Loucy (cell line): Measurements from ENCODE around the gene USP2.

Source experiments
- H2AFZ ChIP-seq: fragments of 200-600 bp; sonication (generic); 2 replicates; pipeline ENCODE4 v1.6.0; 2016; ENCODE audit warnings: antibody characterized with exemption, mild to moderate bottlenecking, low read length, moderate library complexity
- H3F3A ChIP-seq: fragments of 200-600 bp; 2 replicates; pipeline ENCODE4 v1.6.0; 2016; ENCODE audit warnings: antibody characterized with exemption, low read depth, mild to moderate bottlenecking
- H3K27me3 ChIP-seq: fragments of 200-600 bp; sonication (generic); 2 replicates; pipeline ENCODE4 v1.6.1; 2014; ENCODE audit warnings: low read length, mild to moderate bottlenecking; ENCODE audit not compliant: insufficient read depth, poor library complexity, severe bottlenecking
- H3K36me3 ChIP-seq: fragments of 200-600 bp; sonication (generic); 2 replicates; pipeline ENCODE4 v1.6.1; 2016; ENCODE audit warnings: low read length; ENCODE audit not compliant: insufficient read depth
- H3K4me1 ChIP-seq: fragments of 200-600 bp; sonication (generic); 2 replicates; pipeline ENCODE4 v1.5.1; 2014; ENCODE audit warnings: low read length, mild to moderate bottlenecking; ENCODE audit not compliant: insufficient read depth, poor library complexity, severe bottlenecking
- H3K4me2 ChIP-seq: fragments of 200-600 bp; sonication (generic); 2 replicates; pipeline ENCODE4 v1.6.0; 2014; ENCODE audit warnings: antibody characterized with exemption, low read length, low read depth, mild to moderate bottlenecking; ENCODE audit not compliant: poor library complexity, severe bottlenecking
- H3K4me3 ChIP-seq: fragments of 200-600 bp; sonication (generic); 2 replicates; pipeline ENCODE4 v1.5.1; 2014; ENCODE audit warnings: low read length, mild to moderate bottlenecking, mixed read lengths; ENCODE audit not compliant: poor library complexity, severe bottlenecking
- H3K79me2 ChIP-seq: fragments of 200-600 bp; sonication (generic); 2 replicates; pipeline ENCODE4 v1.6.1; 2014; ENCODE audit warnings: low read length; ENCODE audit not compliant: insufficient read depth
- H3K9ac ChIP-seq: fragments of 200-600 bp; sonication (generic); 2 replicates; pipeline ENCODE4 v1.6.0; 2014; ENCODE audit warnings: mild to moderate bottlenecking, low read depth, low read length, moderate library complexity; ENCODE audit not compliant: poor library complexity, severe bottlenecking
- H3K9me2 ChIP-seq: fragments of 200-600 bp; sonication (generic); replicated peaks from 2 replicates; pipeline ENCODE4 v1.6.1; 2016; ENCODE audit warnings: low read depth, low read length, mixed read lengths
- H3K9me3 ChIP-seq: fragments of 200-600 bp; sonication (generic); 2 replicates; pipeline ENCODE4 v1.6.1; 2014; ENCODE audit warnings: mild to moderate bottlenecking, antibody characterized with exemption, low read length, low read depth; ENCODE audit not compliant: insufficient read depth
- H4K20me1 ChIP-seq: fragments of 200-600 bp; sonication (generic); 2 replicates; pipeline ENCODE4 v1.6.0; 2014; ENCODE audit warnings: antibody characterized with exemption, low read length, mild to moderate bottlenecking; ENCODE audit not compliant: insufficient read depth, poor library complexity, severe bottlenecking
- EZH2phosphoT487 ChIP-seq: fragments of 200-600 bp; IDR thresholded peaks from 2 replicates; pipeline ENCODE4 v1.6.1; 2018; ENCODE audit warnings: antibody characterized with exemption, mild to moderate bottlenecking, moderate library complexity, borderline replicate concordance
- TF ChIP-seq, protein P1 (sequence below): fragments of 200-600 bp; sonication (generic); conservative IDR thresholded peaks from 2 replicates; pipeline ENCODE4 v1.5.1; 2014; ENCODE audit warnings: mild to moderate bottlenecking, antibody characterized with exemption, low read length

USP2 gene

DNA sequence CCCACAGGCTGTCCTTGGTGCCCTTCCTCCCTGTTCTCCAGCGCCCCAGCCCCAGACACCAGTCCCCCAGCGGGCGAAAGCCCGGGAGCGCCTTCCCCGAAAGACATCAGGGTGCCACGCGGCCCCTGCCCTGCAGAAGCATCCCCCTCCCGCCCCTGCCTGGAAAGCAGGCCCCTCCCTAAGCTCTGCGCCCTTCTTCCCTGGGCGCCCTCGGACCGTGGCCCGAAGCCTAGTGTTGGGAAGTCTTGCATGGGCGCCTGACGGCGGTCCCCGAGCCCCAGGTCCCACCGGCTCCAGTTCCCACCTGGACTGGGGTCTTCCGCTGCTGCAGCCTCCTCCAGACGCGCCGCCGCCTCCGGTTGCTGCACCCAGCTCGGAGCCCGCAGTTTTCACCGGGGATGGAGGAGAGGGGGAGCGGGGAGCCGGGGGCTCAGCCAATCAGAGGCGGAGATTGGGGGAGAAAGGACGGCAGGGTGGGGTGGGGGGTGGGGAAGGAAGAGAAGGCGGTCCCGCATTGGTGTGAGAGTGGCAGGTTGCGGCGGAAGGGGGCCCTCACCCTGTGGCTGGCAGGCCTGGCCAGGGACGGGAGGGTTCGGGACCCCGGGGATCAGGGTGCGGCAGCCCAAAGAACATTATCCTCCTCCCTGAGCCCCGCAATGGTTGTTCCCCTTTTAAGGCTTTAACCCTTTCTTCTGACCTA is 41.5 kb upstream of the USP2 start, which contains the start of gene THY1:
TSS of gene THY1 (minus strand) at position 364 of the 700 bp plus-strand sequence. CDS start 2,267 bp downstream, outside the sequence.
- H3K4me3 ChIP-seq, result no peak within 1 kb of the TSS
- no peaks in the 10 kb centered on the region for H3K79me2 ChIP-seq
- no peaks in the 10 kb centered on the region for H3F3A ChIP-seq
- no peak within 1 kb of the TSS for H2AFZ ChIP-seq
- no peaks in the 10 kb centered on the region for H3K36me3 ChIP-seq
- TF ChIP-seq EZH2phosphoT487, result no peak
- TF ChIP-seq, protein P1, sequence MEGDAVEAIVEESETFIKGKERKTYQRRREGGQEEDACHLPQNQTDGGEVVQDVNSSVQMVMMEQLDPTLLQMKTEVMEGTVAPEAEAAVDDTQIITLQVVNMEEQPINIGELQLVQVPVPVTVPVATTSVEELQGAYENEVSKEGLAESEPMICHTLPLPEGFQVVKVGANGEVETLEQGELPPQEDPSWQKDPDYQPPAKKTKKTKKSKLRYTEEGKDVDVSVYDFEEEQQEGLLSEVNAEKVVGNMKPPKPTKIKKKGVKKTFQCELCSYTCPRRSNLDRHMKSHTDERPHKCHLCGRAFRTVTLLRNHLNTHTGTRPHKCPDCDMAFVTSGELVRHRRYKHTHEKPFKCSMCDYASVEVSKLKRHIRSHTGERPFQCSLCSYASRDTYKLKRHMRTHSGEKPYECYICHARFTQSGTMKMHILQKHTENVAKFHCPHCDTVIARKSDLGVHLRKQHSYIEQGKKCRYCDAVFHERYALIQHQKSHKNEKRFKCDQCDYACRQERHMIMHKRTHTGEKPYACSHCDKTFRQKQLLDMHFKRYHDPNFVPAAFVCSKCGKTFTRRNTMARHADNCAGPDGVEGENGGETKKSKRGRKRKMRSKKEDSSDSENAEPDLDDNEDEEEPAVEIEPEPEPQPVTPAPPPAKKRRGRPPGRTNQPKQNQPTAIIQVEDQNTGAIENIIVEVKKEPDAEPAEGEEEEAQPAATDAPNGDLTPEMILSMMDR, result no peak
- no peaks in the 10 kb centered on the region for H3K27me3 ChIP-seq
- H3K4me1 ChIP-seq, result no peaks in the 10 kb centered on the region
- H4K20me1 ChIP-seq, result no peaks in the 10 kb centered on the region
- H3K9ac ChIP-seq, result no peak within 1 kb of the TSS
- H3K9me3 ChIP-seq, result no peaks in the 10 kb centered on the region
- no peak within 1 kb of the TSS for H3K4me2 ChIP-seq
- H3K9me2 ChIP-seq, result no peaks in the 10 kb centered on the region

GRCh38 chr11:119421941-119422808 is 40.7 kb upstream of the USP2 start:
- no peaks in the 10 kb centered on the region for H4K20me1 ChIP-seq
- no peaks in the 10 kb centered on the region for H3K79me2 ChIP-seq
- H3K4me1 ChIP-seq, result no peaks in the 10 kb centered on the region
- no peak overlapping the region for H2AFZ ChIP-seq
- H3K9me2 ChIP-seq, result no peaks in the 10 kb centered on the region
- H3K4me3 ChIP-seq, result no peak overlapping the region
- no peak overlapping the region for H3K4me2 ChIP-seq
- H3K27me3 ChIP-seq, result no peaks in the 10 kb centered on the region
- H3K9me3 ChIP-seq, result no peaks in the 10 kb centered on the region
- no peak overlapping the region for H3K9ac ChIP-seq
- H3K36me3 ChIP-seq, result no peaks in the 10 kb centered on the region
- no peak for TF ChIP-seq EZH2phosphoT487
- TF ChIP-seq, protein P1, result no peak
- no peaks in the 10 kb centered on the region for H3F3A ChIP-seq

DNA sequence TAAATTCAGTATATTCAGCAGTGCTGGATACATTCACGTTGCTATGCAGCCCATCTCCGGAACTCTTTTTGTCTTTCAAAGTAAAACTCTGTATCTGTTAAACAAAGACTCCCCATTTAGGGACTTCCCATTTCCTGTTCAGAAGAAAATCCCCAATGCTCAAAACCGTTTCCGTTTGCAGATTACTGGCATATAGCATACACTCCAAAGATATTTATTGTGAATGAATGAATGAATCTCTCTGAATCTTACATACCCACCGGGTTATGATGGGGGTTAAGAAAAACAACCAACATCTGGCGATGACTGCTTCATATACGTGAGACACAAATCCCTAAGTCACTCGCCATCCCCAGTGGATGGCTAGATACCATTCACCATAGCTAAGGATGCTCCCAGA is 39.9 kb upstream of the USP2 start:
- Histone ChIP-seq H3F3A (no peaks in the 10 kb centered on the region), H3K9ac (no peak overlapping the region), H3K4me2 (no peak overlapping the region), H3K27me3 (no peaks in the 10 kb centered on the region), H2AFZ (no peak overlapping the region), H3K9me3 (no peaks in the 10 kb centered on the region), H3K4me3 (no peak overlapping the region), H4K20me1 (no peaks in the 10 kb centered on the region), H3K9me2 (no peaks in the 10 kb centered on the region), H3K79me2 (no peaks in the 10 kb centered on the region), H3K4me1 (no peaks in the 10 kb centered on the region), H3K36me3 (no peaks in the 10 kb centered on the region)
- no peak for TF ChIP-seq EZH2phosphoT487
